H1 (cell line): Measurements from ENCODE around the gene NHSL2. TPM values are rescaled to one million over a fixed set of nuclear protein-coding genes. Genes with fewer than 3 reads are reported as not detected.

Source experiments
- BRCA1 ChIP-seq: IDR thresholded peaks from 2 replicates; pipeline ENCODE4 v1.6.1; 2012; ENCODE audit warnings: low read depth, low read length, improper control_type of control experiment
- FOSL1 ChIP-seq: IDR thresholded peaks from 2 replicates; pipeline ENCODE4 v1.6.1; 2011; ENCODE audit warnings: mild to moderate bottlenecking, low read depth, low read length, moderate library complexity; ENCODE audit not compliant: insufficient read depth
- GABPA ChIP-seq: IDR thresholded peaks from 2 replicates; pipeline ENCODE4 v1.6.1; 2011; ENCODE audit warnings: mild to moderate bottlenecking, low read length, moderate library complexity, borderline replicate concordance; ENCODE audit not compliant: insufficient read depth
- SIN3A ChIP-seq, 2 experiments: IDR thresholded peaks in 1 of 2; conservative IDR thresholded peaks in 1 of 2; 2 replicates each; pipeline ENCODE4 v1.6.1; 2011 to 2012; ENCODE audit warnings: low read length in 2 of 2, improper control_type of control experiment in 1 of 2, low read depth in 1 of 2, mild to moderate bottlenecking in 1 of 2
- TBP ChIP-seq: IDR thresholded peaks from 2 replicates; pipeline ENCODE4 v1.6.1; 2011; ENCODE audit warnings: low read depth, low read length, improper control_type of control experiment
- polyA plus RNA-seq, 7 experiments: library from polyadenylated mRNA; depleted of rRNA in 3 of 7; stranded (reverse) in 5 of 7; unstranded in 2 of 7; fragments of >200 nt in 5 of 7; fragments of 200-250 nt in 2 of 7; gene quantifications; 1 replicate in 5 of 7; 2 replicates in 1 of 7; 4 replicates in 1 of 7; pipeline versions ENCODE4 v1.2.1 to v1.2.3, GENCODE V29; 2011 to 2013; ENCODE audit warnings: missing spikeins in 2 of 7, mixed read lengths in 2 of 7
- total RNA-seq: library from RNA; stranded (reverse); fragmentation: NEBNext Ultra II Directional; extraction: Animal tissue kit (Norgen Biotek cat#: 25700); gene quantifications from 2 replicates; pipeline ENCODE4 v1.2.1, GENCODE V29; 2021
- TF ChIP-seq, protein P1 (sequence below): fragments of 300-600 bp; sonication (generic); IDR thresholded peaks from 2 replicates; pipeline ENCODE4 v1.7.1; 2012; ENCODE audit warnings: low read length, moderate library complexity, mild to moderate bottlenecking, inconsistent platforms; ENCODE audit not compliant: insufficient replicate concordance
- TF ChIP-seq, protein P2 (sequence below): IDR thresholded peaks from 2 replicates; pipeline ENCODE4 v1.6.1; 2012; ENCODE audit warnings: inconsistent platforms
- TF ChIP-seq, protein P3 (sequence below): IDR thresholded peaks from 2 replicates; pipeline ENCODE4 v1.6.1; 2011; ENCODE audit warnings: low read depth, mild to moderate bottlenecking, low read length; ENCODE audit not compliant: insufficient read depth

NHSL2 gene
- total and polyA plus RNA-seq, 2 of the 8 experiments (the other 6 are each of a cell fraction or from before 2014, with no cell fraction given): 3.7 to 7.2 TPM

DNA sequence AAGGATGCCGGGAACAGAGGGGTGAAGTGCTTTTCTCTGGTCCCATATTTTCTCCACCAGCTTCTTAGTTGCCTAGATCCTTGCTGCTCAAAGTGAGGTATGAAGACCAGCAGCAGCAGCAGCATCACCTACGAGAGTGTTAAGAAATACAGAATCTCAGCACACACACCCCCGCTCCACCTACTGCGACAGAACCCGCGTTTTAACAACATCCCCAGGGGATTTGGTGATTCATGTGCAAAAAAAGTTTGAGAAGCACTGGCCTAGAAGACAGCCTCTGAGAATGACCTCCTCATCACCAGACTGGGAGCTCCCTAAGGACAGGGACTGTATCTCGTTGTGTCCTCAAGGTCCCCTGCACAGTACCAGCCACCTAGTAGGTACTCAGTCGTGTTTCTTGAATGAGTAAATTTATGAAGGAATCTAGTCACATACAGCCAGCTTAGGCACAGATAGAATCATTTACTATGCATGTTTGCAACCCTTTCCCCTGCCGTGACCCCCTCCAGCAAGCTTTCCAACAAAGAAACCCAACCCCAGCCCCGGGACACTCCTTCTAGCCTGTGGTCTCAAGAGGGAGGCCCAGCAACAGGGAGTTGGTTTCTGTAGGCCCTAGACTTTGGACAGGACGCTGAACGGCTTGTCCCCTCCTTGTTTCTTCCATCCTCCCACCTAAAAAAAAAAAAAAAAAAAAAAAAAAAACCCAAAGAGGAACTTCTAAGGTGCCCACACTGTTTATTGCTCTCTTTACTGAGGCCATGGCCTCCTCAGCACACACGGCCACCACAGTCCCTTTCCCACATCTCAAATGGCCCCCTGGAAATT, 199.6 kb downstream of the NHSL2 start (continued):
- TF ChIP-seq, protein P1, sequence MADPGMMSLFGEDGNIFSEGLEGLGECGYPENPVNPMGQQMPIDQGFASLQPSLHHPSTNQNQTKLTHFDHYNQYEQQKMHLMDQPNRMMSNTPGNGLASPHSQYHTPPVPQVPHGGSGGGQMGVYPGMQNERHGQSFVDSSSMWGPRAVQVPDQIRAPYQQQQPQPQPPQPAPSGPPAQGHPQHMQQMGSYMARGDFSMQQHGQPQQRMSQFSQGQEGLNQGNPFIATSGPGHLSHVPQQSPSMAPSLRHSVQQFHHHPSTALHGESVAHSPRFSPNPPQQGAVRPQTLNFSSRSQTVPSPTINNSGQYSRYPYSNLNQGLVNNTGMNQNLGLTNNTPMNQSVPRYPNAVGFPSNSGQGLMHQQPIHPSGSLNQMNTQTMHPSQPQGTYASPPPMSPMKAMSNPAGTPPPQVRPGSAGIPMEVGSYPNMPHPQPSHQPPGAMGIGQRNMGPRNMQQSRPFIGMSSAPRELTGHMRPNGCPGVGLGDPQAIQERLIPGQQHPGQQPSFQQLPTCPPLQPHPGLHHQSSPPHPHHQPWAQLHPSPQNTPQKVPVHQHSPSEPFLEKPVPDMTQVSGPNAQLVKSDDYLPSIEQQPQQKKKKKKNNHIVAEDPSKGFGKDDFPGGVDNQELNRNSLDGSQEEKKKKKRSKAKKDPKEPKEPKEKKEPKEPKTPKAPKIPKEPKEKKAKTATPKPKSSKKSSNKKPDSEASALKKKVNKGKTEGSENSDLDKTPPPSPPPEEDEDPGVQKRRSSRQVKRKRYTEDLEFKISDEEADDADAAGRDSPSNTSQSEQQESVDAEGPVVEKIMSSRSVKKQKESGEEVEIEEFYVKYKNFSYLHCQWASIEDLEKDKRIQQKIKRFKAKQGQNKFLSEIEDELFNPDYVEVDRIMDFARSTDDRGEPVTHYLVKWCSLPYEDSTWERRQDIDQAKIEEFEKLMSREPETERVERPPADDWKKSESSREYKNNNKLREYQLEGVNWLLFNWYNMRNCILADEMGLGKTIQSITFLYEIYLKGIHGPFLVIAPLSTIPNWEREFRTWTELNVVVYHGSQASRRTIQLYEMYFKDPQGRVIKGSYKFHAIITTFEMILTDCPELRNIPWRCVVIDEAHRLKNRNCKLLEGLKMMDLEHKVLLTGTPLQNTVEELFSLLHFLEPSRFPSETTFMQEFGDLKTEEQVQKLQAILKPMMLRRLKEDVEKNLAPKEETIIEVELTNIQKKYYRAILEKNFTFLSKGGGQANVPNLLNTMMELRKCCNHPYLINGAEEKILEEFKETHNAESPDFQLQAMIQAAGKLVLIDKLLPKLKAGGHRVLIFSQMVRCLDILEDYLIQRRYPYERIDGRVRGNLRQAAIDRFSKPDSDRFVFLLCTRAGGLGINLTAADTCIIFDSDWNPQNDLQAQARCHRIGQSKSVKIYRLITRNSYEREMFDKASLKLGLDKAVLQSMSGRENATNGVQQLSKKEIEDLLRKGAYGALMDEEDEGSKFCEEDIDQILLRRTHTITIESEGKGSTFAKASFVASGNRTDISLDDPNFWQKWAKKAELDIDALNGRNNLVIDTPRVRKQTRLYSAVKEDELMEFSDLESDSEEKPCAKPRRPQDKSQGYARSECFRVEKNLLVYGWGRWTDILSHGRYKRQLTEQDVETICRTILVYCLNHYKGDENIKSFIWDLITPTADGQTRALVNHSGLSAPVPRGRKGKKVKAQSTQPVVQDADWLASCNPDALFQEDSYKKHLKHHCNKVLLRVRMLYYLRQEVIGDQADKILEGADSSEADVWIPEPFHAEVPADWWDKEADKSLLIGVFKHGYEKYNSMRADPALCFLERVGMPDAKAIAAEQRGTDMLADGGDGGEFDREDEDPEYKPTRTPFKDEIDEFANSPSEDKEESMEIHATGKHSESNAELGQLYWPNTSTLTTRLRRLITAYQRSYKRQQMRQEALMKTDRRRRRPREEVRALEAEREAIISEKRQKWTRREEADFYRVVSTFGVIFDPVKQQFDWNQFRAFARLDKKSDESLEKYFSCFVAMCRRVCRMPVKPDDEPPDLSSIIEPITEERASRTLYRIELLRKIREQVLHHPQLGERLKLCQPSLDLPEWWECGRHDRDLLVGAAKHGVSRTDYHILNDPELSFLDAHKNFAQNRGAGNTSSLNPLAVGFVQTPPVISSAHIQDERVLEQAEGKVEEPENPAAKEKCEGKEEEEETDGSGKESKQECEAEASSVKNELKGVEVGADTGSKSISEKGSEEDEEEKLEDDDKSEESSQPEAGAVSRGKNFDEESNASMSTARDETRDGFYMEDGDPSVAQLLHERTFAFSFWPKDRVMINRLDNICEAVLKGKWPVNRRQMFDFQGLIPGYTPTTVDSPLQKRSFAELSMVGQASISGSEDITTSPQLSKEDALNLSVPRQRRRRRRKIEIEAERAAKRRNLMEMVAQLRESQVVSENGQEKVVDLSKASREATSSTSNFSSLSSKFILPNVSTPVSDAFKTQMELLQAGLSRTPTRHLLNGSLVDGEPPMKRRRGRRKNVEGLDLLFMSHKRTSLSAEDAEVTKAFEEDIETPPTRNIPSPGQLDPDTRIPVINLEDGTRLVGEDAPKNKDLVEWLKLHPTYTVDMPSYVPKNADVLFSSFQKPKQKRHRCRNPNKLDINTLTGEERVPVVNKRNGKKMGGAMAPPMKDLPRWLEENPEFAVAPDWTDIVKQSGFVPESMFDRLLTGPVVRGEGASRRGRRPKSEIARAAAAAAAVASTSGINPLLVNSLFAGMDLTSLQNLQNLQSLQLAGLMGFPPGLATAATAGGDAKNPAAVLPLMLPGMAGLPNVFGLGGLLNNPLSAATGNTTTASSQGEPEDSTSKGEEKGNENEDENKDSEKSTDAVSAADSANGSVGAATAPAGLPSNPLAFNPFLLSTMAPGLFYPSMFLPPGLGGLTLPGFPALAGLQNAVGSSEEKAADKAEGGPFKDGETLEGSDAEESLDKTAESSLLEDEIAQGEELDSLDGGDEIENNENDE: no peak
- TF ChIP-seq BRCA1: no peak
- TF ChIP-seq TBP: no peak
- TF ChIP-seq FOSL1: no peak
- TF ChIP-seq, protein P2, sequence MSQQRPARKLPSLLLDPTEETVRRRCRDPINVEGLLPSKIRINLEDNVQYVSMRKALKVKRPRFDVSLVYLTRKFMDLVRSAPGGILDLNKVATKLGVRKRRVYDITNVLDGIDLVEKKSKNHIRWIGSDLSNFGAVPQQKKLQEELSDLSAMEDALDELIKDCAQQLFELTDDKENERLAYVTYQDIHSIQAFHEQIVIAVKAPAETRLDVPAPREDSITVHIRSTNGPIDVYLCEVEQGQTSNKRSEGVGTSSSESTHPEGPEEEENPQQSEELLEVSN: no peak
- TF ChIP-seq SIN3A (conservative IDR thresholded peaks at IDR 0.05 in 1 of 2, IDR thresholded peaks at IDR 0.05 in 1 of 2; ENCODE audit: low read depth in 1 of 2, low read length in 2 of 2): no peak
- no peak for TF ChIP-seq GABPA
- TF ChIP-seq, protein P3, sequence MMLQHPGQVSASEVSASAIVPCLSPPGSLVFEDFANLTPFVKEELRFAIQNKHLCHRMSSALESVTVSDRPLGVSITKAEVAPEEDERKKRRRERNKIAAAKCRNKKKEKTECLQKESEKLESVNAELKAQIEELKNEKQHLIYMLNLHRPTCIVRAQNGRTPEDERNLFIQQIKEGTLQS: no peak
